ENCODE data around the gene SASH1. TPM values are rescaled to one million over a fixed set of nuclear protein-coding genes. Genes with fewer than 3 reads are reported as not detected.
A peak's percentile ranks its signal among the peaks of the same experiment; 100 is the strongest.

The SASH1 gene
- total and polyA plus RNA-seq, 2 experiments from 2014 or later, result 7.5 to 7.8 TPM

GRCh38 chr6:148343047-148343782 is 577 bp downstream of the SASH1 start:
- Histone ChIP-seq H3K4me3 (peak overlapping the region; percentile 29), H3K36me3 (replicated peaks; ENCODE audit: insufficient read depth, low read depth) (no peaks in the 10 kb centered on the region), H4K20me1 (ENCODE audit: insufficient read depth, poor library complexity, severe bottlenecking) (no peaks in the 10 kb centered on the region), H2AFZ (peak overlapping the region; percentile 16), H3K9me2 (replicated peaks; ENCODE audit: insufficient read depth) (no peaks in the 10 kb centered on the region), H3K27ac (peak overlapping the region; percentile 28), H3K4me2 (peak overlapping the region; percentile 87), H3K9me3 (ENCODE audit: low read depth) (no peaks in the 10 kb centered on the region), H3K4me1 (ENCODE audit: insufficient read depth) (peaks cover 14% of the 10 kb centered on the region), H3K79me2 (peaks cover 16% of the 10 kb centered on the region), H3K27me3 (no peaks in the 10 kb centered on the region)
- DNase-seq (ENCODE audit: low spot score), result no peak
- TF ChIP-seq EZH2 (IDR thresholded peaks at IDR 0.05; ENCODE audit: borderline replicate concordance), result no peak
- TF ChIP-seq CTCF (IDR thresholded peaks at IDR 0.05; ENCODE audit: poor library complexity), result no peak
- no peak for TF ChIP-seq EZH2phosphoT487 (IDR thresholded peaks at IDR 0.05; ENCODE audit: low read depth, severe bottlenecking, unreplicated experiment)
- 2% methylated on average over 21 of the region's 34 CpGs for WGBS (ENCODE audit: low lambda C conversion rate, missing lambda C conversion rate)

- H3K9me2 ChIP-seq (replicated peaks; ENCODE audit: insufficient read depth), result no peaks in the 10 kb centered on the region
- H3K4me1 ChIP-seq (ENCODE audit: insufficient read depth), result peaks cover 14% of the 10 kb centered on the region
- H2AFZ ChIP-seq, result no peak overlapping the region
- peak overlapping the region; percentile 36 for H3K4me2 ChIP-seq
- no peak overlapping the region for H3K4me3 ChIP-seq
- H3K27ac ChIP-seq, result no peak overlapping the region
- TF ChIP-seq EZH2phosphoT487 (IDR thresholded peaks at IDR 0.05; ENCODE audit: low read depth, severe bottlenecking, unreplicated experiment) (no peak), CTCF (IDR thresholded peaks at IDR 0.05; ENCODE audit: poor library complexity) (no peak), EZH2 (IDR thresholded peaks at IDR 0.05; ENCODE audit: borderline replicate concordance) (no peak)
- H4K20me1 ChIP-seq (ENCODE audit: insufficient read depth, poor library complexity, severe bottlenecking), result no peaks in the 10 kb centered on the region
- H3K36me3 ChIP-seq (replicated peaks; ENCODE audit: insufficient read depth, low read depth), result no peaks in the 10 kb centered on the region
- DNase-seq (ENCODE audit: low spot score), result no peak
- H3K27me3 ChIP-seq, result no peaks in the 10 kb centered on the region
- peaks cover 21% of the 10 kb centered on the region for H3K79me2 ChIP-seq
- WGBS (ENCODE audit: low lambda C conversion rate, missing lambda C conversion rate), result 43% methylated on average over 1 of the region's 1 CpG
- H3K9me3 ChIP-seq (ENCODE audit: low read depth), result no peaks in the 10 kb centered on the region
Measured at GRCh38 chr6:148345176-148345575, 2.5 kb downstream of the SASH1 start.

- Histone ChIP-seq H3K27me3 (no peaks in the 10 kb centered on the region), H4K20me1 (ENCODE audit: insufficient read depth, poor library complexity, severe bottlenecking) (no peaks in the 10 kb centered on the region), H3K4me3 (no peak overlapping the region), H3K79me2 (peaks cover 23% of the 10 kb centered on the region), H3K4me2 (peak overlapping the region; percentile 36), H3K27ac (peak overlapping the region; percentile 6), H3K36me3 (replicated peaks; ENCODE audit: insufficient read depth, low read depth) (no peaks in the 10 kb centered on the region), H3K9me2 (replicated peaks; ENCODE audit: insufficient read depth) (no peaks in the 10 kb centered on the region), H3K4me1 (ENCODE audit: insufficient read depth) (peaks cover 14% of the 10 kb centered on the region), H2AFZ (no peak overlapping the region), H3K9me3 (ENCODE audit: low read depth) (no peaks in the 10 kb centered on the region)
- no peak for TF ChIP-seq CTCF (IDR thresholded peaks at IDR 0.05; ENCODE audit: poor library complexity)
- TF ChIP-seq EZH2 (IDR thresholded peaks at IDR 0.05; ENCODE audit: borderline replicate concordance), result no peak
- TF ChIP-seq EZH2phosphoT487 (IDR thresholded peaks at IDR 0.05; ENCODE audit: low read depth, severe bottlenecking, unreplicated experiment), result no peak
- DNase-seq (ENCODE audit: low spot score), result no peak
- WGBS (ENCODE audit: low lambda C conversion rate, missing lambda C conversion rate), result 54% methylated on average over 4 of the region's 4 CpGs
Measured at GRCh38 chr6:148345578-148345977, 2.9 kb downstream of the SASH1 start.
